Activated T-helper 17 cell treated with anti-CD3 and anti-CD28 coated beads, Interleukin-2, amount 50 U/mL, for 72 hours (primary cell): ENCODE results near the gene CFAP44. TPM values are rescaled to one million over a fixed set of nuclear protein-coding genes. Genes with fewer than 3 reads are reported as not detected.

Experiments
- ATAC-seq: fragments of 150-1000 bp; cut with Tn5 transposase; replicated peaks from 2 replicates; pipeline ENCODE4 v1.10.0; 2021; ENCODE audit warnings: mild to moderate bottlenecking, moderate library complexity
- H3K27ac Mint-ChIP-seq: one replicate; pipeline ENCODE4 v1.8.0; 2022; ENCODE audit warnings: mixed read lengths
- H3K27me3 Mint-ChIP-seq: one replicate; pipeline ENCODE4 v1.8.0; 2022; ENCODE audit warnings: mixed read lengths
- H3K36me3 Mint-ChIP-seq: one replicate; pipeline ENCODE4 v1.8.0; 2022; ENCODE audit warnings: low read depth, mild to moderate bottlenecking, mixed read lengths
- H3K4me1 Mint-ChIP-seq: one replicate; pipeline ENCODE4 v1.8.0; 2022; ENCODE audit warnings: mixed read lengths
- H3K4me3 Mint-ChIP-seq: one replicate; pipeline ENCODE4 v1.8.0; 2022; ENCODE audit warnings: mild to moderate bottlenecking, mixed read lengths
- H3K9me3 Mint-ChIP-seq: one replicate; pipeline ENCODE4 v1.8.0; 2022; ENCODE audit warnings: mixed read lengths
- total RNA-seq, 2 donors: library from RNA; stranded (reverse); gene quantifications; one replicate each; pipeline ENCODE4 v1.2.3, GENCODE V29; 2022

Gene CFAP44
- total RNA-seq, 2 donors from 2014 or later = 8.3 to 11.6 TPM

DNA sequence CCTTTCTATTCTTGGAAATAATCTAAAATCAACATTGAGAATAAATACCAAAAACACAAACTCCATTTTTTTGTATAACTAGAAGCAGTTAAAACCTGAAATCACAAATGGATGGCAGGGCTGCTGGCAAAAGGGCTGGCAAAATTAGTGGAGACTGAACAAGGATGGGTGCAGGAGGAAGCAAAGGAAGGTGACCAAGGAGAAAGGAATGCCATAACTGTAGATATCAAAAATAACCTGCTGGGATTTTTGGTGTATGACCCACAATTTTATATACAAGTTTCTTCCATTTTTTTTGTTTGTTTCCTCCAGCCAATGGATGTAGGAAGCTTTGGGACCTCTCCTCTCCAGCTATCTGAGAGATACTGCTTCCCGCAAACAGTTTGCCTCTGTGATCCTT is 12.7 kb downstream of the CFAP44 start:
- ATAC-seq = no peak
- Mint-ChIP-seq H3K36me3 (peaks cover 87% of the 10 kb centered on the region), H3K27ac (no peak overlapping the region), H3K9me3 (peaks cover 25% of the 10 kb centered on the region), H3K4me3 (no peak overlapping the region), H3K4me1 (no peaks in the 10 kb centered on the region), H3K27me3 (no peaks in the 10 kb centered on the region)

- H3K4me1 Mint-ChIP-seq = no peaks in the 10 kb centered on the region
These were observed 17.6 kb downstream of the CFAP44 start for GRCh38 chr3:113423699-113424098.

DNA sequence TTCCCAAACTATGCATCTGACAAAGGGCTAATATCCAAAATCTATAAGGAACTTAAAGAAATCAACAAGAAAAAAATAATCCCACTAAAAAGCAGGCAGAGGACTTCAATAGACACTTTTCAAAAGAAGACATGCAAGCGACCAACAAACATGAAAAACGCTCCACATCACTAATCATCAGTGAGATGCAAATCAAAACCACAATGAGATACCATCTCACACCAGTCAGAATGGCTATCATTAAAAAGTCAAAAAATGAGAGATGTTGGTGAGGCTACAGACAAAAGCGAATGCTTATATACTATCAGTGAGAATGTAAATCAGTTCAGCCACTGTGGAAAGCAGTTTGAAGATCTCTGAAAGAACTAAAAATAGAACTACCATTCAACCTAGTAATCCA is 20.2 kb downstream of the CFAP44 start:
- peaks cover 10% of the 10 kb centered on the region for H3K9me3 Mint-ChIP-seq
- H3K4me1 Mint-ChIP-seq = no peaks in the 10 kb centered on the region
- no peak overlapping the region for H3K27ac Mint-ChIP-seq
- H3K27me3 Mint-ChIP-seq = no peaks in the 10 kb centered on the region
- H3K4me3 Mint-ChIP-seq = no peak overlapping the region
- peaks cover 37% of the 10 kb centered on the region for H3K36me3 Mint-ChIP-seq
- ATAC-seq = no peak

More at GRCh38 chr3:113423699-113424098, 17.6 kb downstream of the CFAP44 start:
- no peak overlapping the region for H3K4me3 Mint-ChIP-seq
- H3K9me3 Mint-ChIP-seq = peaks cover 25% of the 10 kb centered on the region
- H3K27ac Mint-ChIP-seq = no peak overlapping the region
- H3K36me3 Mint-ChIP-seq = peaks cover 59% of the 10 kb centered on the region
- no peak for ATAC-seq
- H3K27me3 Mint-ChIP-seq = no peaks in the 10 kb centered on the region

DNA sequence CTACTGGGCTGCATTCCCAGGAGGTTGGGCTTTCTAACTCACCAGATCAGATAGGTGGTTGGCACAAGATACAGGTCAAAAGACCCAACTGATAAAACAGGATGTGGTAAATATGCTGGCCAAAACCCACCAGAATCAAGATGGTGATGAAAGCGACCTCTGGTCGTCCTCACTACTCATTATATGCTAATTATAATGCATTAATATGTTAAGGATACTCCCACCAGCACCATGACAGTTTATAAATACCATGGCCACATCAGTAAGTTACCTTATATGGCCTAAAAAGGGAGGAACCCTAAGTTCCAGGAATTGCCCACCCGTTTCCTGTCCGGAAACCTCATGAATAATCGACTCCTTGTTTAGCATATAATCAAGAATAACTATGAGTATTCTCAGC is 31.6 kb downstream of the CFAP44 start:
- Mint-ChIP-seq H3K4me1 (peaks cover 4% of the 10 kb centered on the region), H3K27me3 (no peaks in the 10 kb centered on the region), H3K4me3 (no peak overlapping the region), H3K27ac (no peak overlapping the region), H3K9me3 (peaks cover 12% of the 10 kb centered on the region), H3K36me3 (peaks cover 22% of the 10 kb centered on the region)
- no peak for ATAC-seq

GRCh38 chr3:113405180-113405579 is 36.1 kb downstream of the CFAP44 start:
- H3K4me3 Mint-ChIP-seq = no peak overlapping the region
- peaks cover 4% of the 10 kb centered on the region for H3K4me1 Mint-ChIP-seq
- peak; percentile 28 for ATAC-seq
- peaks cover 4% of the 10 kb centered on the region for H3K9me3 Mint-ChIP-seq
- peaks cover 47% of the 10 kb centered on the region for H3K36me3 Mint-ChIP-seq
- peak overlapping the region; percentile 11 for H3K27ac Mint-ChIP-seq
- no peaks in the 10 kb centered on the region for H3K27me3 Mint-ChIP-seq

DNA sequence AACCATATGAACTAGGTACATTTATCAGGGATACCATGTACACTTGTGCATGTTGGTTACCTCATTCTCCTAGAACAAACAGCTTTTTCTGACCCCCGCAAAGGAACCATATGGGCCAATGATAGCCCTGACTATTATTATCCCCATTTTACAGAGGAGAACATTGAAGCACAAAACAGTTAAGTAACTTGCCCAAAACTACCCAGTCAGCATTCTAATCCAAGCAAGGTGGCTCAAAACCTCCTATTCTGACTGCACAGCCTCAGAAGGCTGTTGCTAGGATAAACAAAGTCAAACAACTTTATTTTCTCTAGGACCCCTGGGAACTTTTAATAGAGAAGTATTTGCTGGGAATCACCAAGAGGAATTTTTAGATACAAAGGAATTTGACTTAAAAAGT is 36.7 kb downstream of the CFAP44 start:
- peaks cover 52% of the 10 kb centered on the region for H3K36me3 Mint-ChIP-seq
- ATAC-seq = no peak
- H3K27ac Mint-ChIP-seq = no peak overlapping the region
- peaks cover 4% of the 10 kb centered on the region for H3K4me1 Mint-ChIP-seq
- H3K4me3 Mint-ChIP-seq = no peak overlapping the region
- H3K27me3 Mint-ChIP-seq = no peaks in the 10 kb centered on the region
- H3K9me3 Mint-ChIP-seq = peaks cover 4% of the 10 kb centered on the region

Other genes starting within 250 kb of the CFAP44 start
- gene BOC, start 229.9 kb downstream of the CFAP44 start, total RNA-seq = under 1 TPM in 1 of 2 donors, not detected in 1; 0.66 TPM
- gene SPICE1, start 73.7 kb upstream of the CFAP44 start, total RNA-seq = 10 to 100 TPM; 24.7 to 56.8 TPM
- gene SIDT1, start 91.1 kb upstream of the CFAP44 start, total RNA-seq = 10 to 100 TPM; 17.0 to 20.8 TPM